ENCODE measurements around the gene CLDN3.

- TF ChIP-seq RFX5 (IDR thresholded peaks at IDR 0.05; ENCODE audit: low read depth, low read length), result no peak
- no peak for TF ChIP-seq ELK1 (IDR thresholded peaks at IDR 0.05; ENCODE audit: borderline replicate concordance, low read depth, low read length)
- TF ChIP-seq CEBPB (IDR thresholded peaks at IDR 0.05; ENCODE audit: low read depth, low read length), result no peak
- no peak for TF ChIP-seq CTCF (conservative IDR thresholded peaks at IDR 0.05; ENCODE audit: low read depth, low read length)
- TF ChIP-seq POLR2A (IDR thresholded peaks at IDR 0.05; ENCODE audit: low read depth, low read length), result no peak
- no peak for TF ChIP-seq RCOR1 (IDR thresholded peaks at IDR 0.05; ENCODE audit: insufficient replicate concordance, low read length)
- no peak for TF ChIP-seq SMC3 (IDR thresholded peaks at IDR 0.05; ENCODE audit: low read depth, low read length)
- no peak for TF ChIP-seq FOS (IDR thresholded peaks at IDR 0.05; ENCODE audit: low read depth, low read length)
- no peak for TF ChIP-seq RAD21 (IDR thresholded peaks at IDR 0.05; ENCODE audit: low read length)
- no peak for TF ChIP-seq MAZ (IDR thresholded peaks at IDR 0.05; ENCODE audit: borderline replicate concordance, low read depth, low read length)
- no peak for TF ChIP-seq MXI1 (IDR thresholded peaks at IDR 0.05; ENCODE audit: borderline replicate concordance, low read depth, low read length)
- TF ChIP-seq CHD1 (IDR thresholded peaks at IDR 0.05; ENCODE audit: low read depth, low read length), result no peak
- no peak for TF ChIP-seq BHLHE40 (IDR thresholded peaks at IDR 0.05; ENCODE audit: low read depth, low read length)
- TF ChIP-seq MAFK (IDR thresholded peaks at IDR 0.05; ENCODE audit: low read depth, low read length), result no peak
Measured at GRCh38 chr7:73722785-73723184, 47.3 kb downstream of the CLDN3 start.
